ENCODE data around the gene THOC1. TPM values are rescaled to one million over a fixed set of nuclear protein-coding genes. Genes with fewer than 3 reads are reported as not detected.

Gene THOC1
- total RNA-seq, 1 donor from 2014 or later: 12.0 TPM

GRCh38 chr18:189254-189653, 78.6 kb downstream of the THOC1 start:
- intact Hi-C loops (cut with DNase I): no loop called here
- no peaks in the 10 kb centered on the region for H3K36me3 ChIP-seq
- H3K4me3 ChIP-seq: no peak overlapping the region
- peaks cover 0 to 1% of the 10 kb centered on the region in 2 donors for H3K4me1 ChIP-seq
- no peaks in the 10 kb centered on the region for H3K27me3 ChIP-seq
- no peak for TF ChIP-seq CTCF (IDR thresholded peaks at IDR 0.05)
- no peaks in the 10 kb centered on the region for H3K9me3 ChIP-seq
- H3K27ac ChIP-seq: no peak overlapping the region
- DNase-seq (ENCODE audit: low spot score in 2 of 2): no peak

- H3K4me3 ChIP-seq: no peak overlapping the region
- peaks cover 6 to 25% of the 10 kb centered on the region in 2 donors for H3K36me3 ChIP-seq
- no peaks in the 10 kb centered on the region for H3K27me3 ChIP-seq
- no peaks in the 10 kb centered on the region for H3K9me3 ChIP-seq
- peaks cover 3 to 7% of the 10 kb centered on the region in 2 donors for H3K4me1 ChIP-seq
- no peak for TF ChIP-seq CTCF (IDR thresholded peaks at IDR 0.05)
- no peak overlapping the region for H3K27ac ChIP-seq
- intact Hi-C loops (cut with DNase I): no loop called here
- no peak for DNase-seq (ENCODE audit: low spot score in 2 of 2)
These were observed 84.1 kb downstream of the THOC1 start for GRCh38 chr18:183769-184168.

DNA sequence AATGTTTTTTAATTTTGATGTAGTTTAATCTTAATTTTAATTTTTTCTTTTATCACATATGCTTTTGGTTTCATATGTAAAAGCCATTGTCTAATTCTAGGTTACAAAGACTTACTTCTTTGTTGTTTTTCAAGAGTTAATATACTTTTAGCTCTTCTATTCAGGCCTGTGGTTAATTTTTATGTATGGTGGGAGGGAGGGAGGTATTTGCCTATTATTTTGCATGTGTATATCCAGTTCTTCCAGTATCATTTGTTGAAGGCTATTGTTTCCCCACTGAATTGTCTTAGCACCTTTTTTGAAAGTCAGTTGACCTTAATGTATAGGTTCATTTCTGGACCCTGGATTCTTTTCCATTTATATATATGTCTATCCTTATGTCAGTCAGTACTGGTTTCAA, 86.1 kb downstream of the THOC1 start:
- TF ChIP-seq CTCF (IDR thresholded peaks at IDR 0.05): no peak
- intact Hi-C loops (cut with DNase I): no loop called here
- no peaks in the 10 kb centered on the region for H3K27me3 ChIP-seq
- DNase-seq (ENCODE audit: low spot score in 2 of 2): no peak
- H3K4me1 ChIP-seq: peaks cover 3 to 10% of the 10 kb centered on the region in 2 donors
- H3K4me3 ChIP-seq: no peak overlapping the region
- peaks cover 6 to 25% of the 10 kb centered on the region in 2 donors for H3K36me3 ChIP-seq
- no peaks in the 10 kb centered on the region for H3K9me3 ChIP-seq
- H3K27ac ChIP-seq: no peak overlapping the region

DNA sequence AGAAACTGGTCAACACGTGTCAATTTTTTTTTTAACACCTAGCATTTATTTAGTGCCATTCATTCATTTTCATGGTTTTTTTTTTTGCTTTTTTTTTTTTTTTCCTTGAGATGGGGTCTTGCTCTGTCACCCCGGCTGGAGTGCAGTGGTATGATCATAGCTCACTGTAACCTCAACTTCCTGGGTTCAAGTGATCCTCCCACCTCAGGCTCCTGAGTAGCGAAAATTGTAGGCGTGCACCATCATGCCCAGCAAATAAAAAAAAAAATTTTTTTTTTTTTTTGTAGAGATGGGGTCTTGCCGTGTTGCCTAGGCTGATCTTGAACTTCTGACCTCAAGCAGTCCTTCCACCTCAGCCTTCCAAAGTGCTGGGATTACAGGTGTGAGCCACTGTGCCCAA, 88.3 kb downstream of the THOC1 start:
- peaks cover 6 to 26% of the 10 kb centered on the region in 2 donors for H3K36me3 ChIP-seq
- peaks cover 3 to 10% of the 10 kb centered on the region in 2 donors for H3K4me1 ChIP-seq
- no peak overlapping the region for H3K4me3 ChIP-seq
- H3K9me3 ChIP-seq: no peaks in the 10 kb centered on the region
- intact Hi-C loops (cut with DNase I): no loop called here
- no peaks in the 10 kb centered on the region for H3K27me3 ChIP-seq
- TF ChIP-seq CTCF (IDR thresholded peaks at IDR 0.05): no peak
- no peak for DNase-seq (ENCODE audit: low spot score in 2 of 2)
- H3K27ac ChIP-seq: no peak overlapping the region

DNA sequence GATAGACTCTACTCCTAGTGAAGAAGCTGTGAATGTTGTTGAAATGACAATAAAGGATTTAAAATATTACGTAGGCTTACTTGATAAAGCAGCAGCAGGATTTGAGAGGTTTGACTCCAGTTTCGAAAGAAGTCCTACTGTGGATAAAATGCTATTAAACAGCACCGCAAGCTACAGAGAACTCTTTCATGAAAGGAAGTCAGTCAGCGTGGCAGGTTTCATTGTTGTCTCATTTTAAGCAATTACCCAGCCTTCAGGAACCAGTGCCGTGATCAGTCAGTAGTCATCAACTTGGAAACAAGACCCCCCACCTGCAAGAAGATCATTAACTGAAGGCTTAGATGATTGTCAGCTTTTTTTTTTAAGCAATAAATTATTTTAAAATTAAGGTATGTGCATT, 95.5 kb downstream of the THOC1 start:
- peaks cover 26 to 34% of the 10 kb centered on the region in 2 donors for H3K36me3 ChIP-seq
- no peak for DNase-seq (ENCODE audit: low spot score in 2 of 2)
- H3K27me3 ChIP-seq: no peaks in the 10 kb centered on the region
- H3K4me3 ChIP-seq: no peak overlapping the region
- H3K27ac ChIP-seq: no peak overlapping the region
- TF ChIP-seq CTCF (IDR thresholded peaks at IDR 0.05): no peak
- no peaks in the 10 kb centered on the region for H3K4me1 ChIP-seq
- intact Hi-C loops (cut with DNase I): no loop called here
- no peaks in the 10 kb centered on the region for H3K9me3 ChIP-seq

Other genes starting within 250 kb of the THOC1 start
- not detected for gene TUBB8B, start 218.4 kb downstream of the THOC1 start, total RNA-seq
- 9.7 TPM for gene USP14, start 109.5 kb downstream of the THOC1 start, total RNA-seq
- 9.5 TPM for gene COLEC12, start 232.7 kb upstream of the THOC1 start, total RNA-seq

Data from ascending aorta (tissue), 2 donors.